Embryonic facial prominence (tissue), 1 donor: Measurements from ENCODE around the gene MBOAT7.
"Not testable (repeated sequence)": the region's sequence is repeated elsewhere in the genome, so short reads cannot be mapped to it uniquely, and the experiment has no call there.

Experiments
- DNase-seq: peaks from one replicate; pipeline ENCODE4 v3.0.0-alpha.2; 2016; ENCODE audit errors: extremely low spot score

Gene MBOAT7

GRCh38 chr19:54188215-54188871 lies 1.0 kb downstream of the MBOAT7 start:
- DNase-seq: no peak

DNA sequence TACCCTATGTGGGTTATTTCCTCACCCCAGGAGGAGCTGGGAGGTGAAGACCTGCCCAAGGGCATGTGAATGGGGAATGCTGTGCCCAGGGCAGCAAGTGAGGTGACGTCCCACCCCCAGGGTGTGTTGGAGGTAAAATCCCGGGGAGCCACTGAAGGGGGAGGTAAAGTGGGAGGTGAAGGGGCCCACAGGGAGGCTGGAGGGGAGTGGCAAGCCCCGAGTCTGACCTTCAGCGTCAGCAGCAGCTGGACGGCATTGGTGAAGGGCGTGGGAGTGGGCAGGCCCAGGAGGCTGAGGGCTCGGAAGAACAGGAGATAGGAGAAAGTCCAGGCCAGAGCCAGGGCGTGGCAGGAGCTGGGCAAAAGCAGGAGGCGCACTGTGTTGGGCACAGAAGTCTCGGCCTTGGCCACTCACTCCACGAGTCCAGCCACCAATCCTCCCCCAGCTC lies 2.4 kb downstream of the MBOAT7 start:
- DNase-seq: no peak

DNA sequence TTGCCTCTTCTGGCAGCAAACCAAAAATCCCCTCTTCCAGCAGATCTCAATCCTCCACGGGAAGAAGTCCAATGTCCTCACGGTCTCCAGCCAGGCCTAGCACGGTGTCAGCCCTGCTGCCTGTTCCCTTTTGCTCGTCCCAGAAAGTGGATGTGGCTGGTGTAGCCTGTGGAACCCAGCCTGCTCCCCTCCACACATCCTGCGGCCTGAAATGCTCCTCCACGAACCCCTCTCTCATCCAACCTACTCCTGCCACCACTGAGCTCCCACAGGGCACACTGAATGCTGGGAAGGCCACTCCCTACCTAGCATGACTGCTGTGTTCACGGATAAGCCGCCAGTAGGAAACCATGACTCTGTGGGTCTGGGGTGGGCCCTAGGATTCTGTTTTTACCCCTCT lies 3.0 kb downstream of the MBOAT7 start:
- DNase-seq: no peak

DNA sequence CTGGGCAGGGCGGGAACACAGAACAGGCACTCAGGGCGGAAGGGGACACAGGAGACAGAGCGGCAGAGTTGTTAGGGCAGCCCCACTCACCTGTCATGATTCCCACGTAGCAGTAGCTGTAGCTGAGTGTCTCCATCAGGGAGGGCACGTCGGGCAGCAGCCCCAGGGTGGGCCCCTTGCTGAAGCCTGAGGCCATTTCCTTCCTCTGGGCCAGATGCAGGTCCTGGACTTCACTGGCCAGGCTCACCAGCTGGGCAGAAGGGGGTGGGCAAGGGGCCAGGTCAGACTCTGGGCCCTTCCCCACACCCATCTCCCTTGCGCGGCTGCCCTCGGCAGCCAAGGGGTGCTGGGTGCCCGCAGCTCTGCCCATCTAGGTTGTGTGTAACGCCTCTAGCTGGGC lies 5.9 kb downstream of the MBOAT7 start:
- no peak for DNase-seq

DNA sequence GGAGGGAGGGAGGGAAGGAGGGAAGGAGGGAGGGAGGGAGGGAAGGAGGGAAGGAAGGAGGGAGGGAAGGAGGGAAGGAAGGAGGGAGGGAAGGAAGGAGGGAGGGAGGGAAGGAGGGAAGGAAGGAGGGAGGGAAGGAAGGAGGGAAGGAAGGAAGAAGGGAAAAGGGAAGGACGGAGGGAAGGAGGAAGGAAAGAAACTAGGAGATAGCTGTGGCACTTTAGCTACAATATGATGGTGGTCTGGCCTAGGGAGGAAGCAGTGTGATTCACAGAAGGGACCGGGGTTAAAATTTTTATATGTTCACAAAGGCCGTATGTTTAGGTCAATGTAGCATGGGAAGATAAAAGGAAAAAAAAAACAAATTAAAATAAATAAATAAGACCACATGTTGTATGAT lies 7.5 kb downstream of the MBOAT7 start:
- DNase-seq: not testable (repeated sequence)

- DNase-seq: no peak
These were observed 8.7 kb downstream of the MBOAT7 start for GRCh38 chr19:54180691-54181091.

DNA sequence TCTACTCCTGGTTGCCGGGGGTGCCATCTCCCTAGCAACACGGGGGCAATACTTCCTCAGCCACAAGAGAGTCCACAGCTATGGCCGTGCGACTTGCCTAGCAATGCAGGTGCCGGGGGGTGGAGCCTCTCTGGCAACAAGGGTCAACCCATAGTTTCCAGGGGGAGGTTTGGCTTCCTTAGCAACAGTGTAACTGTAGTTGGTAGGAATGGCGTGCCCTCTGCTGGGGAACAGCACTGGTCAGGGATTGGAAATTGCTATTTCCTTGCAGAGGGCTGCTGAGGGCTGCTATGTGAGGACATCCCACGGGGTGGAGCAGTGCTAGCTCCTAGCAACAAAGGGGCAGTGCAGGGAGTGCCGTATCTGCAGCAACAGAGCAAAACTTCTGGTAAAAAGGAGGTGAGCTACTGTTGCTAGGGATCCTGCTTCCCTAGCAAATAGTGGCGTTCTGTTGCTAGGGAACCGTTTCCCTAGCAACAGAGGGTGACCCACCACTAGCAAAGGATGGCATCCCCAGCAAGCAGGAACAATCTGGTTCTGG lies 9.4 kb downstream of the MBOAT7 start:
- no peak for DNase-seq

DNA sequence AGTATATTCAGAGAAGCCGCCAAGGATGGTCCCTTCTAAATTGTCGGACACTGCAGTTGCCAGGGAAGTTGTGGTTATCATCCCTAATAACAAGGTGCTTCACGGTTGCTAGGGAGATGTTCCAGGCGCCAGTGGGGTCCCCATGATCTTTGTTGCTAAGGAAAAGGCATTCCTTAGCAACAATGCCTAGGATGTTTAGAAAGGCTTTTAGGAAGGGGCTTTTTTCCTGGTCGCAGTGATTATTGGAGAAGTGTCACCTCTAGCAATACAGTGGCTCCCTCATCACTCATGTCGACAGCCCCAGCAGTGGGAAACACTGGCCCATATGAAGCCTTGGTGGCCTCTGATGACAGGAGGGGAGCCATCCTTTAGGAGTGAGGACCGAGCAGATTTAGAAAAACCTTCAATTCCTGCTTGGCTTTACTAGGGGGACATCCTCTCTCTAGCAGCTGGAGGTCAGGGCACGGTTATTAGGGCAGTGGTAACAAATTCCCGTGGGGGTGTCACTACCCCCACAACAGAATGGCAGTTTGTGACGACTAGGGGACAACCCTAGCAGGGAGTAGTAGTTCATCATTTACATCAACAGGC lies 10.0 kb downstream of the MBOAT7 start:
- no peak for DNase-seq

- no peak for DNase-seq
These were observed 10.7 kb downstream of the MBOAT7 start for GRCh38 chr19:54178581-54179261.

DNA sequence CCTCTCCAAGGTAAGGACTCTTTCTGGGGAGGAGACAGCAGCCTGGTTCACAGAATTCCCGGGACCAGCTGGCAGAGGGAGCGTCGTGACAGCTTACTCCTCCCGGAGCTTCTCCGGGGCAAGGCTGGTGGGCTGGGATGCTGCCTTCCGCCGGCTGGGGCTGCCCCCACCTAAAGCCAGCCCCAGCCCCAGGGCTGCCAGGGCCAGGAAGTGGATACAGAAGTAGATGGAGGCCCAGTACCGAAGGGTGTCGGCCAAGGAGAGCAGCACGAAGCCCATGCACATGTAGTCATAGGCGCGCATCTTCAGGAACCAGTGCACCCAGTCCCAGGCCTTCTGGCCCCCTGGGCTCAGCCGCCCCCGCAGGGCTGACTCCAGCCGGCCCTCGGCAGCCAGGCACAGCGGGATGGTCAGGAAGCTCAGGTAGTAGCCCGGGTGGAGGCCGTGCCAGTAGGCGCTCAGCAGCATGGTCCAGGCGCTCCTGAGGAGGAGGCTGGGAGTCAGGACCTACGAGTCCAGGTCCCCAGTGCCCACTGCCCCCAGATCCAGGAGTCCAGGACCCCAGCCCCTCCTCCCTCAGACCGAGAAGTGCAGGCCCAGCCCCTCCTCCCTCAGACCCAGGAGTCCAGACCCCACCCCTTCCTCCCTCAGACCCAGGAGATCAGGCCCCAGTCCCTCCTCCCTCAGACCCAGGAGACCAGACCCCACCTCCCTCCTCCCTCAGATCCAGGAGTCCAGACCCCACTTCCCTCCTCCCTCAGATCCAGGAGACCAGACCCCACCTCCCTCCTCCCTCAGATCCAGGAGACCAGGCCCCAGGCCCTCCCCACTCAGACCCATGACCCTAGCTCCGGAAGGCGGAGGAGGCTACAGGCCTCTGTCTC lies 15.2 kb downstream of the MBOAT7 start:
- DNase-seq: no peak

GRCh38 chr19:54173359-54173699 lies 16.1 kb downstream of the MBOAT7 start:
- no peak for DNase-seq

- DNase-seq: no peak
These were observed 16.7 kb downstream of the MBOAT7 start, which contains the start of gene TMC4 for GRCh38 chr19:54172471-54173358. TSS of gene TMC4 (minus strand) at chr19:54173160. CDS start at chr19:54173117, 43 bp downstream.

DNA sequence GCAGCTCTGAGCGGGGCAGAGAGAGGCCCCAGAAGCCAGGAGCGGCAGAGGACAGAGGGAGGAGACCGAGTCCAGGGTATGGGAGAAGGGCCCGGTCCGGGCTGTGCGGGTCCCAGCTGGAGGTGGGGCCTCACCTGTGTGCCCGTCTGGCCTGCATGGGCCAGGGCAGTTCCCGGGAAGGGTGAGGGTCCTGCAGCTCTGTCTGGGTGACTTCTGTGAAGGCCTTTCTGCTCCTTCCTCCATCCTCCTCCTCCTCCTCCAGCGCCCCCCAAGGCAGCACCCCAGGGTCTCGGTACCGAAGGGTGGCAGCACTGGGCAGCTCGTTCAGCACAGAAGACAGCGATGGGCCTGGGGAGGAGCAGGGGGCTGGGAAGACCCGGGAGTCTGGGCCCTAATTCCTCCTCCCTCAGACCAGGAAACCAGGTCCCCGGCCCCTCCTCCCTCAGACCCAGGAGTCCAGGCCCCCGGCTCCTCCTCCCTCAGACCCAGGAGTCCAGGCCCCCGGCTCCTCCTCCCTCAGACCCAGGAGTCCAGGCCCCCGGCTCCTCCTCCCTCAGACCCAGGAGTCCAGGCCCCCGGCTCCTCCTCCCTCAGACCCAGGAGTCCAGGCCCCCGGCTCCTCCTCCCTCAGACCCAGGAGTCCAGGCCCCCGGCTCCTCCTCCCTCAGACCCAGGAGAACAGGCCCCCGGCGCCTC lies 17.5 kb downstream of the MBOAT7 start:
- not testable (repeated sequence) for DNase-seq

DNA sequence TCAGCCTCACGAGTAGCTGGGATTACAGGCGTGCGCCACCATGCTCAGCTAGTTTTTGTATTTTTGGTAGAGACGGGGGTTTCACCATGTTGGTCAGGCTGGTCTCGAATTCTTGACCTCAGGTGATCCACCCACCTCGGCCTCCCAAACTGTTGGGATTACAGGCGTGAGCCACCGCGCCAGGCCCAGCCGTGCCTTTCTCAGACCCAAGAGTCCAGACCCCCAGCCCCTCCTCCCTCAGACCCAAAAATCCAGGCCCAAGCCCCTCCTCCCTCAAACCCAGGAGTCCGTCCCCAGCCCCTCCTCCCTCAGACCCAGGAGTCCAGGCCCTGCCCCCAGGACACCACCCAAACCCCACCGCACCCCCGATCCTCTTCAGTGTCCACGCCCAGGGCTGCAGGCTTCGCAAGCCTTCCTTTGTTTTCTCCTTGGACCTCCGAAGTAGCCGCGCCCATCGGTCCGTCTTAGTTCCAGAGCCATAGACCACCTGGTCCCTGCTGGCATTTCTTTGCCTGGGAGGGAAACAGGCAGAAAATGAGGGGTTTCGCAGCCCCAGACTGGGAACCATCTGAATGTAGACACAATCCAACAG lies 20.1 kb downstream of the MBOAT7 start:
- DNase-seq: no peak

DNA sequence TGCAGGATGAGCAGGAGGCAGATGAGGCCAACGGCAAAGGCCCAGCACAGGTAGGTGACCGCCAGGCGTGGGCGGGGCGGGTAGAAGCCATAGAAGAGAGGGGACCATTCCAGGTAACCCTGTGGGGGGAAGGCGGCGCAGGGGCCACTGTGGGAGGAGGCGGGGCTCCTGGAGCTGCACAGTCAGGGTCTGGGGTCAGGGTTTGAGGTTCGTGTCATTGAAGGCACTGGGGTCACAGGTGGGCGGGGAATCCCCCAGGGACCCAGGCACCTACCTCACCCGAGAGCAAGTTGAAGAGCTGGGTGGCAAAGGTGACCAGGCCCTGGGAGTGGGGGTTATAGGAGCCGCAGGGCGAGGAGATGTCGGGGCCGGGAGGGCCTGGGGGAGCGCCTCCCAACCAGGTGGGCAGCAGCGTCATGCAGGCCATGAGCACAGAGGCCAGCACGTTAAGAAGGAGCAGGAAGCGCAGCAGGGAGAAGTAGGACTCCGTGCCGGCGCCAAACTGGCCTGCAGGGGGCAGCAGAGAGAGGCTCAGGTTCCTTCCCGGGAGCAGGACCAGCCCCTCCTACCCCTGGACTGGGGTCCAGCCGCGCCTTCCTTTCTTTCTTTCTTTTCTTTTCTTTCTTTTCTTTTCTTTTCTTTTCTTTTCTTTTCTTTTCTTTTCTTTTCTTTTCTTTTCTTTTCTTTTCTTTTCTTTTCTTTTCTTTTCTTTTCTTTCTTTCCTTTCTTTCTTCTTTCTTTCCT lies 21.0 kb downstream of the MBOAT7 start:
- DNase-seq: peak; percentile 53

GRCh38 chr19:54165222-54165621 lies 24.2 kb downstream of the MBOAT7 start:
- DNase-seq: no peak

- DNase-seq: no peak
These were observed 24.9 kb downstream of the MBOAT7 start for GRCh38 chr19:54164369-54165068.

DNA sequence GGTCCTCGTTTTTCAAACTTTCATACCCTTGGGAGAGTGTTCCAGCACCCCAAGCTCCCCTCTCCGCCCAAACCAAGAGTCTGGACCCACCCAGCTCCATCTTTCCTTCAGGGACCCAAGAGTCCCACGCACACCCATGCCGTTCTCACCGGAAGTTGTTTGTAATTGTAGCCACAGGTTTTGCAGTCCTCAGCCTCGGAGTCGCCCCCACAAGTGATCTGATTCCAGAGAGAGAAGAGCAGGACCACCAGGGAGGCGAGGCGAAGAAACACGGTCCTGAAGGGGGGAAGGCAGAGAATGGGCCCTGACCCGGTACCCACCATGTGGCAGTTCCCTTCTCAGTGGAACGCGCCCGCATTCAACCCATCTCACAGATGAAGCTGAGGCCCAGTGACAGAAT lies 26.5 kb downstream of the MBOAT7 start:
- no peak for DNase-seq
